GM23248 (cell line): ENCODE data around the gene SLC2A13.

Experiments used
- EZH2 ChIP-seq: fragments of 200-600 bp; sonication (generic); IDR thresholded peaks from 2 replicates; pipeline ENCODE4 v1.6.1; 2018; ENCODE audit warnings: antibody characterized with exemption, mild to moderate bottlenecking; ENCODE audit not compliant: insufficient read depth, poor library complexity, severe bottlenecking
- EZH2phosphoT487 ChIP-seq: fragments of 200-600 bp; sonication (generic); IDR thresholded peaks from 2 replicates; pipeline ENCODE4 v1.6.1; 2018; ENCODE audit warnings: antibody characterized with exemption, moderate library complexity, mild to moderate bottlenecking, low read depth; ENCODE audit not compliant: insufficient read depth

DNA sequence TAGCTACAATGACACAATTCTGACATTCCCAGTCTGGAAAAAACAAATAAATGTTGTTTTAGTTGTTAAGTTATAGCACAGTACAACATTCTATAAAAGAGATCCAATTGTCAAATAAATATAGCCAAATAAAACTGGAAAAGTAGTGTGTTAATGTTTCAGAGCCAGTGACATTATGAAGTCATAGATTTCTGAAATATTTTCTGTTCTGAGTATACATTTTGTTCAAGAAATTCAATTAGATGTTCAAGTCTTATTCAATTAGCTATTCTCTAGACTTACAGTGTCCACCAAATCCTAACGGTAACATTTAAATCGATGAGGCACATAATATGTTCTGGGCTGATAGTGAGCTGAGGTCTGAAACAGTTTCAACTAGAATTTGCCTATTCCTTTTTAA, 290.1 kb downstream of the SLC2A13 start:
- no peak for TF ChIP-seq EZH2phosphoT487
- no peak for TF ChIP-seq EZH2
